CD4-positive, CD25-positive, alpha-beta regulatory T cell (primary cell): ENCODE results near the gene MAP1A. TPM values are rescaled to one million over a fixed set of nuclear protein-coding genes. Genes with fewer than 3 reads are reported as not detected.
A peak's percentile ranks its signal among the peaks of the same experiment; 100 is the strongest.

Experiments used
- ATAC-seq, 2 donors: fragments of 150-1000 bp; cut with Tn5 transposase; one replicate each; pipeline ENCODE4 v1.10.0; 2021; ENCODE audit warnings: low read depth in 2 of 2, moderate number of reproducible peaks in 2 of 2, moderate library complexity in 1 of 2
- DNase-seq, 3 donors: peaks; one replicate each; pipeline versions ENCODE4 v3.0.0 to v3.0.0-alpha.2; 2012 to 2022; ENCODE audit warnings: mixed read lengths in 1 of 3
- H3K27ac ChIP-seq: one replicate; pipeline ENCODE4 v1.7.0; 2013; ENCODE audit warnings: mild to moderate bottlenecking, low read length; ENCODE audit not compliant: insufficient read depth, poor library complexity, severe bottlenecking
- H3K27me3 ChIP-seq: one replicate; pipeline ENCODE4 v1.7.0; 2013; ENCODE audit warnings: low read length; ENCODE audit not compliant: control insufficient read depth, insufficient read depth
- H3K36me3 ChIP-seq: one replicate; pipeline ENCODE4 v1.7.0; 2013; ENCODE audit warnings: mild to moderate bottlenecking, low read length, moderate library complexity; ENCODE audit not compliant: control insufficient read depth, insufficient read depth
- H3K4me1 ChIP-seq: 2 replicates; pipeline ENCODE4 v1.7.0; 2013; ENCODE audit warnings: mild to moderate bottlenecking, low read length; ENCODE audit not compliant: insufficient read depth, control insufficient read depth, poor library complexity, severe bottlenecking
- H3K4me3 ChIP-seq: one replicate; pipeline ENCODE4 v1.7.0; 2013; ENCODE audit warnings: low read depth, mild to moderate bottlenecking, low read length, moderate library complexity
- H3K9me3 ChIP-seq, 2 experiments: 1 replicate in 1 of 2; 2 replicates in 1 of 2; pipeline ENCODE4 v1.7.0; 2013; ENCODE audit warnings: low read length in 2 of 2, mild to moderate bottlenecking in 1 of 2, moderate library complexity in 1 of 2; ENCODE audit not compliant: control insufficient read depth in 2 of 2
- H3K27ac Mint-ChIP-seq, 3 donors: one replicate each; pipeline ENCODE4 v1.8.0; 2020 to 2022; ENCODE audit warnings: mild to moderate bottlenecking in 3 of 3, mixed read lengths in 3 of 3, moderate library complexity in 2 of 3
- H3K27me3 Mint-ChIP-seq: one replicate; pipeline ENCODE4 v1.8.0; 2022; ENCODE audit warnings: mild to moderate bottlenecking, mixed read lengths
- H3K36me3 Mint-ChIP-seq: one replicate; pipeline ENCODE4 v1.8.0; 2020; ENCODE audit warnings: mixed read lengths
- H3K4me1 Mint-ChIP-seq, 4 donors: one replicate each; pipeline ENCODE4 v1.8.0; 2020 to 2022; ENCODE audit warnings: mixed read lengths in 4 of 4, mild to moderate bottlenecking in 1 of 4
- H3K4me3 Mint-ChIP-seq, 4 donors: one replicate each; pipeline ENCODE4 v1.8.0; 2020 to 2022; ENCODE audit warnings: mild to moderate bottlenecking in 4 of 4, mixed read lengths in 4 of 4, moderate library complexity in 3 of 4
- H3K9me3 Mint-ChIP-seq, 7 donors: one replicate each; pipeline ENCODE4 v1.8.0; 2020 to 2022; ENCODE audit warnings: mixed read lengths in 7 of 7, mild to moderate bottlenecking in 3 of 7, moderate library complexity in 2 of 7
- polyA plus RNA-seq, 4 donors: library from polyadenylated mRNA; unstranded; fragments of 300-500 nt; fragmentation: Illumina TruSeq; gene quantifications; one replicate each; pipeline ENCODE4 v1.2.3, GENCODE V29; 2021
- total RNA-seq: library from RNA; stranded (reverse); gene quantifications from one replicate; pipeline ENCODE4 v1.2.3, GENCODE V29; 2022

The MAP1A gene
- total and polyA plus RNA-seq, 5 donors from 2014 or later = 0.01 to 1.7 (median 0.10) TPM; not detected in 1

- Mint-ChIP-seq H3K27ac (peak overlapping the region in 1 of 3 donors; percentile 63), H3K27me3 (no peaks in the 10 kb centered on the region), H3K36me3 (no peaks in the 10 kb centered on the region), H3K4me1 (peaks cover 0 to 24% (median 13%) of the 10 kb centered on the region in 4 donors), H3K4me3 (no peak overlapping the region), H3K9me3 (no peaks in the 10 kb centered on the region)
- no peak for ATAC-seq
- no peaks in the 10 kb centered on the region for H3K36me3 ChIP-seq
- H3K9me3 ChIP-seq = no peaks in the 10 kb centered on the region
- H3K4me3 ChIP-seq = no peak overlapping the region
- peaks cover 11% of the 10 kb centered on the region for H3K4me1 ChIP-seq
- DNase-seq = no peak
- no peak overlapping the region for H3K27ac ChIP-seq
- no peaks in the 10 kb centered on the region for H3K27me3 ChIP-seq
Measured at GRCh38 chr15:43505738-43506137, 11.7 kb upstream of the MAP1A start.

DNA sequence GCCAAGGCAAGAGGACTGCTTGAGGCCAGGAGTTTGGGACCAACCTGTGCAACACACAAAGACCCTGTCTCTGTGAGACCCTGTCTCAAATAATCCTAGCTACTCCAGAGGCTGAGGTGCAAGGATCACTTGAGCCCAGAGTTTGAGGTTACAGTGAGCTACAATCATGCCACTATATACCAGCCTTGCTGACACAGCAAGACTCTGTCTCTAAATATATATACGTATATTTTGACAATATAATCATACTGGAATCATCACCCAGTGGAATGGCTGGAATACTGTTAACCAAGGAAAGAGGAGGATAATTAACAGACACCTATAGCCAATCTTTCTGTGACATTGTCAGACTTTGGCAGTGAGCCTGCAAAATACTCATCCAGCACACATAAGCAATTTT is 9.0 kb upstream of the MAP1A start:
- Mint-ChIP-seq H3K9me3 (no peaks in the 10 kb centered on the region), H3K4me3 (peak overlapping the region in 2 of 4 donors; percentile 70 to 80), H3K36me3 (no peaks in the 10 kb centered on the region)

DNA sequence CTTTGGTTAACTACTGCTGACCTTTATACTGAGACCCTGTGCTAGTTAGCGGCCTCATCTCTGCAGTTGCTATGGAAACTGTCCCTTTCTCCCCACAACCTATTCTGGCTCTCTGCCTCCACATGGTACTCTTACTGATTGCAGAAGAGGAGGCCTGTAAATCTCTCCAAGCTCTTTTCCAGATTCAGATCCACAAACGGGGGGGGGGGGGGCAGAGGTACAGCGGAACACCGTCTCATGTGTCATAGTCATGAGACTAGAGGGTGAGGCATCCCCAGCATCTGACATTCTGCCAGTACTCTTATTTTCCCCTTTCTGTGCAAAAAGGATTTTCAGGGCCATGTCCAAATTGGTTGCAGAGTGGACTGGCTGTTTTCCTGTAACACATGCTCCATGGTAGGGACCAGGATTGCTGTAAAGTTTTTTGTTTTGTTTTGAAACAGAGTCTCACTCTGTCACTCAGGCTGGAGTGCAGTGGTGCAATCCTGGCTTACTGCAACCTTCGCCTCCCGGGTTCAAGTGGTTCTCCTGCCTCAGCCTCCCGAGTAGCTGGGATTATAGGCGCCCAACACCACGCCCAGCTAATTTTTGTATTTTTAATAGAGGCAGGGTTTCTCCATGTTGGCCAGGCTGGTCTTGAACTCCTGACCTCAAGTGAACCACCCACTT is 8.3 kb upstream of the MAP1A start:
- Histone ChIP-seq H3K4me1 (peaks cover 22% of the 10 kb centered on the region), H3K4me3 (no peak overlapping the region), H3K27me3 (no peaks in the 10 kb centered on the region), H3K36me3 (no peaks in the 10 kb centered on the region), H3K27ac (peak overlapping the region; percentile 75), H3K9me3 (no peaks in the 10 kb centered on the region)
- Mint-ChIP-seq H3K4me3 (peak overlapping the region; percentile 84 to 97 (median 94)), H3K9me3 (no peaks in the 10 kb centered on the region), H3K4me1 (peaks cover 0 to 35% (median 25%) of the 10 kb centered on the region in 4 donors), H3K36me3 (no peaks in the 10 kb centered on the region), H3K27ac (peak overlapping the region in 1 of 3 donors; percentile 98), H3K27me3 (peaks cover 9% of the 10 kb centered on the region)
- ATAC-seq (no peak), DNase-seq (no peak)

More for the DNA sequence above, 9.0 kb upstream of the MAP1A start:
- DNase-seq (no peak), ATAC-seq (no peak)
- Mint-ChIP-seq H3K27ac (no peak overlapping the region), H3K27me3 (peaks cover 9% of the 10 kb centered on the region), H3K4me1 (peaks cover 0 to 30% (median 25%) of the 10 kb centered on the region in 4 donors)
- no peaks in the 10 kb centered on the region for H3K9me3 ChIP-seq
- no peak overlapping the region for H3K4me3 ChIP-seq
- no peak overlapping the region for H3K27ac ChIP-seq
- H3K27me3 ChIP-seq = no peaks in the 10 kb centered on the region
- peaks cover 20% of the 10 kb centered on the region for H3K4me1 ChIP-seq
- H3K36me3 ChIP-seq = no peaks in the 10 kb centered on the region

GRCh38 chr15:43509660-43510199 is 7.7 kb upstream of the MAP1A start:
- peak overlapping the region; percentile 97 to 98 (median 97) for H3K27ac Mint-ChIP-seq
- no peaks in the 10 kb centered on the region for H3K27me3 ChIP-seq
- H3K4me1 ChIP-seq = peaks cover 26% of the 10 kb centered on the region
- peak overlapping the region; percentile 84 to 97 (median 94) for H3K4me3 Mint-ChIP-seq
- ATAC-seq (no peak), DNase-seq (no peak)
- peaks cover 9% of the 10 kb centered on the region for H3K27me3 Mint-ChIP-seq
- peak overlapping the region; percentile 87 for H3K4me3 ChIP-seq
- H3K36me3 ChIP-seq = no peaks in the 10 kb centered on the region
- H3K4me1 Mint-ChIP-seq = peaks cover 0 to 40% (median 30%) of the 10 kb centered on the region in 4 donors
- peak overlapping the region; percentile 75 for H3K27ac ChIP-seq
- no peaks in the 10 kb centered on the region for H3K36me3 Mint-ChIP-seq
- H3K9me3 Mint-ChIP-seq = no peaks in the 10 kb centered on the region
- no peaks in the 10 kb centered on the region for H3K9me3 ChIP-seq

DNA sequence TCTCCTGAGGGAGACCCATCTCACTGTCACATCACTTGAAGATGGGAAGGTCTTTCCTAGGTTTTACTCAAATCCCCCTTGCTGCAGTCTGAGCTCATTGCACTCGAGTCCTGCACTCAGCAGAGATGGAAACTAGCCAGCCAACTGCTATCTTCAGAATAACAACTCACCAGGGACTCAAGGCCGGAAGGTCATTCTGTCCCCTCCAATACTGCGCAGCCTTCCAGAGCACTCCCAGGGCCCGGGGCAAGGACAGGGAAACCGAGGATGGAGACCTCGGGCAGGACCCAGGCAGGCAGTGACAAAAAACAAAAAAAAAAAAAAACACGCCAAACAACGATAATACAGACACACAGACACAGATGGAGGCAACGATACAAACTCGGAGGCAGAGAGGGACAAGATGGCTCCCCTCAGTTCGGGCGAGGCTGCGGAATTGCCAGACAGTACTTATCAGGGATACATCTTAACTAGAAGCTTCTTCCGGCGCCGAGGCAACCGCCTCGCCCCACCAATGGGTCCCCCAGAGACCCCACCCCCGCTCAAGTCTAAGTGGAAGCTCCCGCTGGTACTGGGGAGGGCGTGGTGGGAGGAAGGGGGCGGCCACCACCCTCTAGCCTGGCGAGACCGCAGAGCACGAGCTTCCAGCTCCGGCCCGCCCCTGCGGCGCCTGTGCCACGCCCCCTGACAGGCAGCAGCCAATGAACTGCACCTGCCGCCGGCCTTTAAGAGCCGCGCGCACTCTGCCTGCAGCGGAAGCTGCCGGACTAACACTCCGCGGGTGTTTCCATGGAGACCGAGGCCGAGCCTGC is 7.0 kb upstream of the MAP1A start:
- ATAC-seq (peak; percentile 93), DNase-seq (peak; percentile 94 to 99 (median 96))
- Histone ChIP-seq H3K36me3 (no peaks in the 10 kb centered on the region), H3K4me1 (peaks cover 26% of the 10 kb centered on the region), H3K27me3 (no peaks in the 10 kb centered on the region), H3K9me3 (no peaks in the 10 kb centered on the region), H3K4me3 (peak overlapping the region; percentile 87), H3K27ac (peak overlapping the region; percentile 75)
- Mint-ChIP-seq H3K27me3 (peaks cover 10% of the 10 kb centered on the region), H3K27ac (peak overlapping the region; percentile 97 to 98 (median 97)), H3K4me3 (peak overlapping the region; percentile 91 to 97 (median 94)), H3K36me3 (no peaks in the 10 kb centered on the region), H3K4me1 (peaks cover 0 to 40% (median 30%) of the 10 kb centered on the region in 4 donors), H3K9me3 (no peaks in the 10 kb centered on the region)

- H3K27ac Mint-ChIP-seq = peak overlapping the region; percentile 83 to 98 (median 97)
- peak overlapping the region; percentile 86 for H3K4me3 ChIP-seq
- no peaks in the 10 kb centered on the region for H3K36me3 ChIP-seq
- peak overlapping the region; percentile 14 for H3K27ac ChIP-seq
- DNase-seq (peak in 1 of 3 donors; percentile 50), ATAC-seq (no peak)
- no peaks in the 10 kb centered on the region for H3K9me3 Mint-ChIP-seq
- no peaks in the 10 kb centered on the region for H3K36me3 Mint-ChIP-seq
- H3K4me1 Mint-ChIP-seq = peaks cover 0 to 40% (median 28%) of the 10 kb centered on the region in 4 donors
- peaks cover 26% of the 10 kb centered on the region for H3K4me1 ChIP-seq
- peaks cover 2% of the 10 kb centered on the region for H3K27me3 ChIP-seq
- H3K9me3 ChIP-seq = no peaks in the 10 kb centered on the region
- H3K27me3 Mint-ChIP-seq = peaks cover 16% of the 10 kb centered on the region
- H3K4me3 Mint-ChIP-seq = peak overlapping the region; percentile 91 to 97 (median 94)
Measured at GRCh38 chr15:43511012-43511885, 6.2 kb upstream of the MAP1A start.

DNA sequence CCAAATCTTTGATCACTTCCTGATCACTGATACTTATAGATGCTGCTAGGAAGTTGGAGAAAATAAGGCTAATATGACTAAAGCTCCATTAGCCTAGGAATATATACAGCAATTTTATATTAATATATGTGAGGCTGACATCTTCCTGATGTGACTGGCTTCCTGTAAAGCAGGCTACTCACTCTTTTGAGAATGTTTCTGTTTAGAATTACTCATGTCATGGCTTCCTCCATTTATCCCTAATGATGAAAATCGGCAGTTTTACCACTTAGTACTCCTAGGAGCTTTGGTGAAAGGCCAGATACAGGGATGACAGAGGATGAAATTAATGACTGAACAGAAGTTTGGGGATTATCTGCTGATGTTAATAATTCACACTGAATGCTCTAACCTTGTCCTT is 3.9 kb upstream of the MAP1A start:
- peaks cover 5% of the 10 kb centered on the region for H3K27me3 ChIP-seq

More for the DNA sequence above, 3.9 kb upstream of the MAP1A start:
- Mint-ChIP-seq H3K4me3 (peak overlapping the region in 1 of 4 donors; percentile 44), H3K9me3 (no peaks in the 10 kb centered on the region), H3K4me1 (peaks cover 0 to 50% (median 28%) of the 10 kb centered on the region in 4 donors), H3K27me3 (peaks cover 31% of the 10 kb centered on the region), H3K36me3 (no peaks in the 10 kb centered on the region), H3K27ac (no peak overlapping the region)
- Histone ChIP-seq H3K36me3 (no peaks in the 10 kb centered on the region), H3K4me3 (no peak overlapping the region), H3K27ac (no peak overlapping the region), H3K4me1 (peaks cover 26% of the 10 kb centered on the region), H3K9me3 (no peaks in the 10 kb centered on the region)
- DNase-seq = no peak
- ATAC-seq = no peak
